ENCODE data around the gene PXDC1.

The PXDC1 gene

DNA sequence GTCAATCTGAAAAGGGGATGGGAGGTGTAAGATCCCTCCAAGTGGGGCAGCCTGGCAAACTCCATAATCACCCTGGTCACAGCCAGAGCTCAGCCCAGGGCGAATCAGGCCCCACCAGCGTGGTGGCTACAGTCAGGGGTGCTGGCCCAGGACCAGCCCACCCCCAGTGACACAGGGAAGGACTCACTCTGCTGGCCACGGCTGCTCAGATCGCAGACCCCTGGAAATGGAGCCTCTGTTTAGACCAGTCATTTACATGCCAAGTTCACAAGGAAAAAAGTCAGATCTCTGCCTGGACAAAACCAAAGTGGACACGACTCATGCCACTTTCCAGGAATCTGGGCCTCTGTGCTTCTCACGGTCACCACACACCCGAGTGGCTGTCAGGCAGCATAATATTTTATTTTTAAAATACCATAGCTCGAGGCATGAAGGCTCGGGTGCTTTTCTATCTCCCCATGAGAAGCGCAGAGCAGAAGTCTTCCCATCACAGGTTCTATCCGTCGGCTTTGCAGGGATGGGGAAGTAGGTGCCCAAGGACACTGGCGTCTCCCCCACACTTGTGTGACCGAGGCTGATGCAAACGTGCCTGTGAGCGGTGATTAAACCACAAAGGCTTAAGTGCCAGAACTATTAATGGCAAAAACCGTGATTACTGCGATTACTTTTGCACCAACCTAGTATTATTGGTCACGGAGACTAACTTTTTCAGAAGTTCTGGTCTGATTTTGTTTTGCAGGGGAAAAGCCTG lies 13.0 kb downstream of the PXDC1 start:
- Histone ChIP-seq H3K27ac (ENCODE audit: insufficient read depth in 1 of 2, low read depth in 1 of 2, low read length in 2 of 2, poor library complexity in 1 of 2, severe bottlenecking in 2 of 2) (no peak overlapping the region), H3K4me3 (ENCODE audit: control insufficient read depth in 1 of 7, extremely low read depth in 1 of 7, insufficient read depth in 4 of 7, low read depth in 2 of 7, low read length in 6 of 7) (no peak overlapping the region), H3K36me3 (ENCODE audit: control insufficient read depth in 4 of 4, insufficient read depth in 4 of 4, low read length in 3 of 4) (peaks cover 0 to 12% (median 0%) of the 10 kb centered on the region in 4 experiments), H3K4me1 (ENCODE audit: control extremely low read depth in 1 of 4, control insufficient read depth in 4 of 4, insufficient read depth in 4 of 4, low read length in 3 of 4) (peaks cover 2 to 24% (median 18%) of the 10 kb centered on the region in 4 experiments), H3K9me3 (ENCODE audit: control extremely low read depth in 1 of 5, control insufficient read depth in 4 of 5, insufficient read depth in 2 of 5, low read depth in 1 of 5, low read length in 4 of 5) (no peaks in the 10 kb centered on the region), H3K27me3 (replicated peaks in 2 of 5; ENCODE audit: control insufficient read depth in 4 of 5, insufficient read depth in 5 of 5, low read length in 4 of 5) (no peaks in the 10 kb centered on the region)
- CTCF ChIA-PET, result interaction anchor here (1.2 to 1.3 kb wide), 2 partner anchors 194 to 259 kb away, joined by 3 to 4 read pairs; no protein-coding TSS in a partner anchor
- POLR2A ChIA-PET, result interaction anchor here (0.7 kb wide), 1 partner anchor 1932 kb away, joined by 3 read pairs; no protein-coding TSS in a partner anchor
- no peak for DNase-seq
- 97% methylated on average over 16 of the region's 19 CpGs for WGBS (ENCODE audit: insufficient coverage)

DNA sequence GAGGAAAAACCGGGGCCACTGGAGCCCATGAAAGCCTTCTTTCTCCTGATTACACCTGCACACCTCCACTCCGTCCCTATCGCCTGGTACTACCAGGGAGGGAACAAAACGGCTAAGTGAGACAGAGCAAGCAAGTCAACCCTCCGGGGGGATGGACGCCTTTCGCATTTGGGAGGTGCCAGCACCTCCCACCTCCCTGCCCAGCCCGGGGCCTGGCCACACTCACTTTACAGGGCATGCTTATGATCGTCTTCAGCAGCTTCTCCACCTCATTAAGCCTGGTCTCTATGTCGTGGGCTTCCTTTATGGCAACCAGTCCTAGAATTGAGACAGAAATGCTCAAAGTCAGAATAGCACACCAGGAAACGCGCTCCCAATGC lies 13.7 kb downstream of the PXDC1 start:
- H3K27ac ChIP-seq (ENCODE audit: insufficient read depth in 1 of 2, low read depth in 1 of 2, low read length in 2 of 2, poor library complexity in 1 of 2, severe bottlenecking in 2 of 2), result no peak overlapping the region
- no peak overlapping the region for H3K4me3 ChIP-seq (ENCODE audit: control insufficient read depth in 1 of 7, extremely low read depth in 1 of 7, insufficient read depth in 4 of 7, low read depth in 2 of 7, low read length in 6 of 7)
- H3K27me3 ChIP-seq (replicated peaks in 2 of 5; ENCODE audit: control insufficient read depth in 4 of 5, insufficient read depth in 5 of 5, low read length in 4 of 5), result no peaks in the 10 kb centered on the region
- ChIA-PET POLR2A (no interaction called here), CTCF (interaction anchor here (1.2 to 1.3 kb wide), 2 partner anchors 195 to 260 kb away, joined by 3 to 4 read pairs; no protein-coding TSS in a partner anchor)
- 96% methylated on average over 11 of the region's 12 CpGs for WGBS (ENCODE audit: insufficient coverage)
- peaks cover 0 to 12% (median 0%) of the 10 kb centered on the region in 4 experiments for H3K36me3 ChIP-seq (ENCODE audit: control insufficient read depth in 4 of 4, insufficient read depth in 4 of 4, low read length in 3 of 4)
- no peaks in the 10 kb centered on the region for H3K9me3 ChIP-seq (ENCODE audit: control extremely low read depth in 1 of 5, control insufficient read depth in 4 of 5, insufficient read depth in 2 of 5, low read depth in 1 of 5, low read length in 4 of 5)
- DNase-seq, result no peak
- peaks cover 2 to 17% (median 12%) of the 10 kb centered on the region in 4 experiments for H3K4me1 ChIP-seq (ENCODE audit: control extremely low read depth in 1 of 4, control insufficient read depth in 4 of 4, insufficient read depth in 4 of 4, low read length in 3 of 4)

DNA sequence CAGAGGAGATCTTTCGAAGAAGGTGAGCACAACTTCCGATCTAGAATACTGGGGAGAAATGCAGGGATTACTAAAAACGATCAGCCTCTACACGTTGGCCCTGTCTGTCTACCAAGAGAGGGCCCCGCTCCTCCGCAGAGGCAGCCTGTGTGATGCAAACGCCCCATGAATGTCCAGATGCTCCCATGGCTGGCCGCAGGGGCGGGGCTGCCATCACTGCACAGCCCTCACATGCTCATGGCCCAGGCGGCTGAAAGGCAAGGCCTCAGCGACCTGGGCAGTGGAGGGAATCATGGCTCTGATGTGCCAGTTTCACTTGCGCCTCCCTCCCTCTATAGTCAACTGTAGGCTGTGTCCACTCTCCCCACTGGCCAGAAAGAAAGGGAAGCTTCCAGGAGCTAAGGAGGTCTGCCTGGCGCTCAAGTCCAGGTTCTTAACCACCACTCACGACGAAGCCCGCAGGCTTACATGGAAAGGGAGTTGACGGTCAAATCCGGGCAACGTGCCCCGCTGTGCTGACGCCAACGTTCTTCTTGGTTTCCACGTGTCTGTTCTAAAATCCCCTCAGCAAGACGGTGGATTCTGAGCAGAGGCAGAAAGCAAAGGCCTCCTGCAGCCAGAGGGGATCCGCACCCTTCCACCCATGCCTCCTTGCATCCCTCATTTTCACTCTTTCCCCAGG lies 14.2 kb downstream of the PXDC1 start:
- CTCF ChIA-PET, result interaction anchor here (1.3 kb wide), 1 partner anchor 260 kb away, joined by 3 read pairs; no protein-coding TSS in a partner anchor
- H3K9me3 ChIP-seq (ENCODE audit: control extremely low read depth in 1 of 5, control insufficient read depth in 4 of 5, insufficient read depth in 2 of 5, low read depth in 1 of 5, low read length in 4 of 5), result no peaks in the 10 kb centered on the region
- no peak overlapping the region for H3K27ac ChIP-seq (ENCODE audit: insufficient read depth in 1 of 2, low read depth in 1 of 2, low read length in 2 of 2, poor library complexity in 1 of 2, severe bottlenecking in 2 of 2)
- H3K27me3 ChIP-seq (replicated peaks in 2 of 5; ENCODE audit: control insufficient read depth in 4 of 5, insufficient read depth in 5 of 5, low read length in 4 of 5), result no peaks in the 10 kb centered on the region
- H3K4me1 ChIP-seq (ENCODE audit: control extremely low read depth in 1 of 4, control insufficient read depth in 4 of 4, insufficient read depth in 4 of 4, low read length in 3 of 4), result peaks cover 2 to 13% (median 9%) of the 10 kb centered on the region in 4 experiments
- 93% methylated on average over 24 of the region's 25 CpGs for WGBS (ENCODE audit: insufficient coverage)
- H3K4me3 ChIP-seq (ENCODE audit: control insufficient read depth in 1 of 7, extremely low read depth in 1 of 7, insufficient read depth in 4 of 7, low read depth in 2 of 7, low read length in 6 of 7), result no peak overlapping the region
- peaks cover 0 to 12% (median 0%) of the 10 kb centered on the region in 4 experiments for H3K36me3 ChIP-seq (ENCODE audit: control insufficient read depth in 4 of 4, insufficient read depth in 4 of 4, low read length in 3 of 4)
- POLR2A ChIA-PET, result no interaction called here
- DNase-seq, result no peak

DNA sequence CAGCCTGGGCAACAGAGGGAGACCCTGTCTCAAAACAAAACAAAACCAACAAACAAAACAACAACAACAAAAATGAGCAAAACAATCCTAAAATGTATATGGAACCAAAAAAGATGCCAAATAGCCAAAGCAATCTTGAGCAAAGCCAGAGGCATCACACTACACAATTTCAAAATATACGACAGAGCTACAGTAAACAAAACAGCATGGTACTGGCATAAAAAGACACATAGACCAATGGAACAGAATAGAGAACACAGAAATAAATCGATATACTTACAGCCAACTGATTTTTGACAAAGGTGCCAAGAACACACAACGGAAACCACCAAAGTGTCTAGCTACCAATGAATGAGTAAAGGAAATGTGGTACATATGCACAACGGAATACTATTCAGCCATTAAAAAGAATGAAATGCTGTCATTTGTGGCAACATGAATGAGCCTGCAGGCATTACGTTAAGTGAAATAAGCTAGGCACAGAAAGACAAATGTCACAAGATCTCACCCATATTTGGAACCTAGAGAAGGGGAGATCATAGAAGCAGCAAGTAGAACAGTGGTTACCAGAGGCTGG lies 16.4 kb downstream of the PXDC1 start:
- Histone ChIP-seq H3K4me3 (ENCODE audit: control insufficient read depth in 1 of 7, extremely low read depth in 1 of 7, insufficient read depth in 4 of 7, low read depth in 2 of 7, low read length in 6 of 7) (no peak overlapping the region), H3K27me3 (replicated peaks in 2 of 5; ENCODE audit: control insufficient read depth in 4 of 5, insufficient read depth in 5 of 5, low read length in 4 of 5) (no peaks in the 10 kb centered on the region), H3K4me1 (ENCODE audit: control extremely low read depth in 1 of 4, control insufficient read depth in 4 of 4, insufficient read depth in 4 of 4, low read length in 3 of 4) (peaks cover 0 to 11% (median 6%) of the 10 kb centered on the region in 4 experiments), H3K27ac (ENCODE audit: insufficient read depth in 1 of 2, low read depth in 1 of 2, low read length in 2 of 2, poor library complexity in 1 of 2, severe bottlenecking in 2 of 2) (no peak overlapping the region), H3K36me3 (ENCODE audit: control insufficient read depth in 4 of 4, insufficient read depth in 4 of 4, low read length in 3 of 4) (peaks cover 0 to 12% (median 2%) of the 10 kb centered on the region in 4 experiments), H3K9me3 (ENCODE audit: control extremely low read depth in 1 of 5, control insufficient read depth in 4 of 5, insufficient read depth in 2 of 5, low read depth in 1 of 5, low read length in 4 of 5) (no peaks in the 10 kb centered on the region)
- DNase-seq, result no peak
- 100% methylated on average over 4 of the region's 5 CpGs for WGBS (ENCODE audit: insufficient coverage)
- ChIA-PET POLR2A (interaction anchor here (0.7 kb wide), 1 partner anchor 286 kb away, joined by 5 read pairs; a partner anchor contains a TSS), CTCF (interaction anchor here (0.8 to 9.7 kb wide), 8 partner anchors 11 to 455 kb away, joined by 3 to 121 read pairs (median 3); no protein-coding TSS in a partner anchor)

DNA sequence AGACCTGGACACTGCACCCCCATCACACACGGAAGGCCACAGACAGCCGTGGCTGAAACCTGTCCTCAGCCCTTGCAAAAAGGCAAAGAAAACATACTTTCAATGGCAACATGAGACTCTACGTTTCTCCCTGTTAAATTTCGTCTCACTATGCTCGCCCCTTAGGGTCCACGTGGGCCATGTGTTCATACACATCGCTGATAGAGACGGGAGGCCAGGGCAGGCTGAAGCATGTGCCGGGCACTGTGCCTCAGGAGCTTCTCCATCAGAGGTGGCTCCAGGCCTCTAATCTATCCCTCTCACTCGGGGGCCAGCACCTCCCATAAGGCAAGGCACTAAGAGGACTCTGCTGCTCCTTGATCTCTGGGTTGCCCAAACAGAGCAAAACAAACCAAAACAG lies 17.5 kb downstream of the PXDC1 start:
- no peak overlapping the region for H3K27ac ChIP-seq (ENCODE audit: insufficient read depth in 1 of 2, low read depth in 1 of 2, low read length in 2 of 2, poor library complexity in 1 of 2, severe bottlenecking in 2 of 2)
- 99% methylated on average over 9 of the region's 10 CpGs for WGBS (ENCODE audit: insufficient coverage)
- POLR2A ChIA-PET, result no interaction called here
- DNase-seq, result no peak
- H3K27me3 ChIP-seq (replicated peaks in 2 of 5; ENCODE audit: control insufficient read depth in 4 of 5, insufficient read depth in 5 of 5, low read length in 4 of 5), result no peaks in the 10 kb centered on the region
- H3K9me3 ChIP-seq (ENCODE audit: control extremely low read depth in 1 of 5, control insufficient read depth in 4 of 5, insufficient read depth in 2 of 5, low read depth in 1 of 5, low read length in 4 of 5), result no peaks in the 10 kb centered on the region
- H3K4me3 ChIP-seq (ENCODE audit: control insufficient read depth in 1 of 7, extremely low read depth in 1 of 7, insufficient read depth in 4 of 7, low read depth in 2 of 7, low read length in 6 of 7), result no peak overlapping the region
- peaks cover 0 to 12% (median 2%) of the 10 kb centered on the region in 4 experiments for H3K36me3 ChIP-seq (ENCODE audit: control insufficient read depth in 4 of 4, insufficient read depth in 4 of 4, low read length in 3 of 4)
- peaks cover 0 to 11% (median 6%) of the 10 kb centered on the region in 4 experiments for H3K4me1 ChIP-seq (ENCODE audit: control extremely low read depth in 1 of 4, control insufficient read depth in 4 of 4, insufficient read depth in 4 of 4, low read length in 3 of 4)
- CTCF ChIA-PET, result interaction anchor here (1.0 to 9.7 kb wide), 5 partner anchors 12 to 454 kb away, joined by 3 to 121 read pairs (median 3); no protein-coding TSS in a partner anchor

DNA sequence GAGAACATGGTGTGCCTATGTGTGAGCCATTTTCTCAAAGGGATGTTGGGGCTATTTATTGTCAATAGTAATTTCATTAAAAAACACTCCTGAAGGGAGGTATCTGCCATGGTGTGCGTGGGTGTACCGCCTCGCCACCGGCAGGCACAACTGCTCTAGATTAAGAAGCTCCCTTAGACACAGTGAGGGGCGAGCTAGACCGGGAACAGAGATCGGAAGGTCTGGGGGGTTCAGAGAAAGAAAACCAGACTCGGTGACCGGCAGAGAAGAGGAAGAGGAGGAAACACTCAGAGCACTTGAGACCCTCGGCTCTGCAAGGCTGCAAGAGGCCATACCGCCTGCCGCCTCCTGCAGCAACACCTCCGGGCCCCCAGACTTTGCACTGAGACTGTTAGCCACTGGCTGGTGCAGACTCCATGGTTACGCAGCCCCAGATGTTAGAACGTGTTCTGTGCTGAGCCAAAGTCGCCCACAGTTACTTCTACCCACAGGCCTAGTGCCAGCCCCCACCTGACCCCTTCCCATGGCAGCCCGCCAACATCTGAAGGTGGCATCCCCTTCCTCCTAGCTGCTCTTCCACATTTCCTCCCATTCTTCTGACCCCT lies 18.1 kb downstream of the PXDC1 start:
- Histone ChIP-seq H3K27me3 (replicated peaks in 2 of 5; ENCODE audit: control insufficient read depth in 4 of 5, insufficient read depth in 5 of 5, low read length in 4 of 5) (no peaks in the 10 kb centered on the region), H3K4me1 (ENCODE audit: control extremely low read depth in 1 of 4, control insufficient read depth in 4 of 4, insufficient read depth in 4 of 4, low read length in 3 of 4) (peaks cover 0 to 11% (median 6%) of the 10 kb centered on the region in 4 experiments), H3K4me3 (ENCODE audit: control insufficient read depth in 1 of 7, extremely low read depth in 1 of 7, insufficient read depth in 4 of 7, low read depth in 2 of 7, low read length in 6 of 7) (no peak overlapping the region), H3K27ac (ENCODE audit: insufficient read depth in 1 of 2, low read depth in 1 of 2, low read length in 2 of 2, poor library complexity in 1 of 2, severe bottlenecking in 2 of 2) (no peak overlapping the region), H3K9me3 (ENCODE audit: control extremely low read depth in 1 of 5, control insufficient read depth in 4 of 5, insufficient read depth in 2 of 5, low read depth in 1 of 5, low read length in 4 of 5) (no peaks in the 10 kb centered on the region), H3K36me3 (ENCODE audit: control insufficient read depth in 4 of 4, insufficient read depth in 4 of 4, low read length in 3 of 4) (peaks cover 0 to 12% (median 2%) of the 10 kb centered on the region in 4 experiments)
- 98% methylated on average over 17 of the region's 17 CpGs for WGBS (ENCODE audit: insufficient coverage)
- ChIA-PET POLR2A (interaction anchor here (0.6 kb wide), 1 partner anchor 549 kb away, joined by 3 read pairs; no protein-coding TSS in a partner anchor), CTCF (interaction anchor here (0.9 to 9.7 kb wide), 14 partner anchors 9 to 485 kb away, joined by 3 to 121 read pairs (median 4); no protein-coding TSS in a partner anchor)
- DNase-seq, result no peak
